HCT116 (cell line): ENCODE data around the gene EVC. TPM values are rescaled to one million over a fixed set of nuclear protein-coding genes. Genes with fewer than 3 reads are reported as not detected.

Experiments
- ATAC-seq: fragments of 200-7000 bp; cut with Tn5 transposase; 2 replicates; pipeline ENCODE4 v1.9.1; 2020; ENCODE audit warnings: mild to moderate bottlenecking, moderate library complexity
- BruUV-seq: library from RNA; stranded (reverse); fragments of 400-500 nt; replicated peaks from 2 replicates; lab custom pipeline; 2021; lab: Mats Ljungman, UMichigan
- CTCF ChIA-PET: fragments of 300-600 bp; sonication (Branson Sonifier 250); formaldehyde crosslinking; loops from one replicate; lab custom pipeline; 2021; ENCODE audit warnings: antibody characterized with exemption; lab: Charles Lee
- POLR2A ChIA-PET: fragments of 300-600, 350-600 bp; sonication (Branson Sonifier 250); formaldehyde crosslinking; loops from one replicate; lab custom pipeline; 2021; ENCODE audit warnings: antibody characterized with exemption; lab: Charles Lee
- RAD21 ChIA-PET, 2 experiments: fragments of 300-600 bp; sonication (Branson Sonifier 250); formaldehyde crosslinking; loops; one replicate each; lab custom pipeline; 2023; ENCODE audit warnings: low total read pairs in 2 of 2; ENCODE audit not compliant: uncharacterized antibody in 2 of 2, unreplicated experiment in 2 of 2, low non-redundant PET in 1 of 2; lab: Charles Lee
- DNase-seq: peaks from one replicate; pipeline ENCODE4 v3.0.0-alpha.2; 2010; ENCODE audit warnings: low read depth, low spot score
- H2AFZ ChIP-seq: fragments of 200-600 bp; shearing (Covaris generic), sonication (generic); 2 replicates; pipeline ENCODE4 v1.6.1; 2017; ENCODE audit warnings: low read depth, mixed run types, mixed read lengths, antibody characterized with exemption, low read length; ENCODE audit not compliant: poor library complexity, severe bottlenecking
- H3K27ac ChIP-seq: 2 replicates; pipeline ENCODE4 v1.5.1; 2012; ENCODE audit warnings: low read depth, low read length
- H3K27me3 ChIP-seq: fragments of 200-600 bp; sonication (generic); 2 replicates; pipeline ENCODE4 v1.6.1; 2016; ENCODE audit warnings: mixed run types, low read length, mixed read lengths; ENCODE audit not compliant: insufficient read depth
- H3K36me3 ChIP-seq, 2 experiments: fragments of 200-500 bp in 1 of 2; fragments of 200-600 bp in 1 of 2; sonication (Bioruptor generic) in 1 of 2; sonication (generic) in 1 of 2; 2 replicates each; pipeline versions ENCODE4 v1.5.1 to v1.6.1; 2014 to 2016; ENCODE audit warnings: low read length in 2 of 2, inconsistent platforms in 1 of 2, mixed read lengths in 1 of 2, mixed run types in 1 of 2; ENCODE audit not compliant: insufficient read depth in 2 of 2, control insufficient read depth in 1 of 2
- H3K4me1 ChIP-seq, 2 experiments: fragments of 200-600 bp in 1 of 2; sonication (generic) in 1 of 2; 2 replicates each; pipeline versions ENCODE4 v1.5.1 to v1.6.1; 2012 to 2017; ENCODE audit warnings: low read length in 2 of 2, inconsistent platforms in 1 of 2, mild to moderate bottlenecking in 1 of 2, mixed read lengths in 1 of 2, mixed run types in 1 of 2, moderate library complexity in 1 of 2; ENCODE audit not compliant: insufficient read depth in 2 of 2, control insufficient read depth in 1 of 2
- H3K4me2 ChIP-seq: fragments of 200-600 bp; sonication (generic); 2 replicates; pipeline ENCODE4 v1.6.1; 2017; ENCODE audit warnings: mixed run types, low read length, mixed read lengths
- H3K4me3 ChIP-seq, 2 experiments: fragments of 200-600 bp in 1 of 2; sonication (generic) in 1 of 2; replicated peaks in 1 of 2; 2 replicates each; pipeline ENCODE4 v1.5.1; 2011 to 2016; ENCODE audit warnings: low read length in 2 of 2, control low read depth in 1 of 2, low read depth in 1 of 2, mild to moderate bottlenecking in 1 of 2, mixed read lengths in 1 of 2, mixed run types in 1 of 2
- H3K79me2 ChIP-seq: fragments of 200-600 bp; sonication (generic); 2 replicates; pipeline ENCODE4 v1.6.1; 2017; ENCODE audit warnings: mild to moderate bottlenecking, mixed run types, low read length, moderate library complexity, mixed read lengths; ENCODE audit not compliant: insufficient read depth
- H3K9ac ChIP-seq: fragments of 200-600 bp; sonication (generic); 2 replicates; pipeline ENCODE4 v1.6.1; 2016; ENCODE audit warnings: low read length, mixed read lengths
- H3K9me2 ChIP-seq: fragments of 200-600 bp; sonication (generic), shearing (Covaris generic); 2 replicates; pipeline ENCODE4 v1.6.1; 2017; ENCODE audit warnings: mixed run types, mild to moderate bottlenecking, moderate library complexity; ENCODE audit not compliant: insufficient read depth
- H3K9me3 ChIP-seq, 2 experiments: fragments of 200-500 bp in 1 of 2; fragments of 200-600 bp in 1 of 2; sonication (Bioruptor generic) in 1 of 2; sonication (generic) in 1 of 2; 2 replicates each; pipeline ENCODE4 v1.6.1; 2014 to 2017; ENCODE audit warnings: low read length in 2 of 2, mixed read lengths in 2 of 2, inconsistent platforms in 1 of 2, low read depth in 1 of 2, mild to moderate bottlenecking in 1 of 2, mixed run types in 1 of 2, moderate library complexity in 1 of 2; ENCODE audit not compliant: control insufficient read depth in 1 of 2, insufficient read depth in 1 of 2
- H4K20me1 ChIP-seq: fragments of 200-600 bp; sonication (generic), shearing (Covaris generic); 2 replicates; pipeline ENCODE4 v1.6.1; 2017; ENCODE audit warnings: mixed run types, mild to moderate bottlenecking, moderate library complexity; ENCODE audit not compliant: insufficient read depth
- FOSL1 ChIP-seq: IDR thresholded peaks from 2 replicates; pipeline ENCODE4 v1.6.1; 2012; ENCODE audit warnings: low read depth
- JUND ChIP-seq: IDR thresholded peaks from 2 replicates; pipeline ENCODE4 v1.6.1; 2012
- POLR2A ChIP-seq: IDR thresholded peaks from 2 replicates; pipeline ENCODE4 v1.7.0; 2011; ENCODE audit warnings: borderline replicate concordance; ENCODE audit not compliant: insufficient read depth, insufficient read length; ENCODE audit errors: extremely low read depth
- POLR2AphosphoS5 ChIP-seq: IDR thresholded peaks from 2 replicates; pipeline ENCODE4 v1.6.1; 2011; ENCODE audit warnings: mild to moderate bottlenecking, low read depth, low read length, moderate library complexity
- SIN3A ChIP-seq: IDR thresholded peaks from 2 replicates; pipeline ENCODE4 v1.6.1; 2012; ENCODE audit warnings: low read depth
- SP1 ChIP-seq: IDR thresholded peaks from 2 replicates; pipeline ENCODE4 v1.6.1; 2012; ENCODE audit warnings: low read depth
- ZFX ChIP-seq: fragments of 450-650 bp; IDR thresholded peaks from 2 replicates; pipeline ENCODE4 v1.6.1; 2017
- intact Hi-C: fragments of 100-400 bp; cut with micrococcal nuclease; formaldehyde crosslinking; loops from 2 replicates; pipeline ENCODE4 v1.10.0; 2022
- total RNA-seq: library from RNA; stranded (reverse); gene quantifications from one replicate; pipeline ENCODE4 v1.2.1, GENCODE V29; 2021; ENCODE audit not compliant: unreplicated experiment
- TF ChIP-seq, protein P1 (sequence below), 3 experiments: fragments of 200-600 bp in 1 of 3; sonication (generic) in 1 of 3; IDR thresholded peaks in 2 of 3; conservative IDR thresholded peaks in 1 of 3; 2 replicates each; pipeline ENCODE4 v1.5.1; 2012 to 2017; ENCODE audit warnings: low read depth in 2 of 3, low read length in 2 of 3, antibody characterized with exemption in 1 of 3, borderline replicate concordance in 1 of 3, control low read depth in 1 of 3, mild to moderate bottlenecking in 1 of 3, mixed read lengths in 1 of 3, mixed run types in 1 of 3, moderate library complexity in 1 of 3; ENCODE audit not compliant: insufficient read depth in 1 of 3
- TF ChIP-seq, protein P2 (sequence below): IDR thresholded peaks from 2 replicates; pipeline ENCODE4 v1.6.1; 2011; ENCODE audit warnings: mild to moderate bottlenecking, low read length, moderate library complexity; ENCODE audit not compliant: insufficient replicate concordance; ENCODE audit errors: extremely low read depth
- TF ChIP-seq, protein P3 (sequence below): IDR thresholded peaks from 2 replicates; pipeline ENCODE4 v1.6.1; 2012; ENCODE audit warnings: low read depth

Gene EVC
- total RNA-seq, 1 experiment from 2014 or later: 0.15 TPM

DNA sequence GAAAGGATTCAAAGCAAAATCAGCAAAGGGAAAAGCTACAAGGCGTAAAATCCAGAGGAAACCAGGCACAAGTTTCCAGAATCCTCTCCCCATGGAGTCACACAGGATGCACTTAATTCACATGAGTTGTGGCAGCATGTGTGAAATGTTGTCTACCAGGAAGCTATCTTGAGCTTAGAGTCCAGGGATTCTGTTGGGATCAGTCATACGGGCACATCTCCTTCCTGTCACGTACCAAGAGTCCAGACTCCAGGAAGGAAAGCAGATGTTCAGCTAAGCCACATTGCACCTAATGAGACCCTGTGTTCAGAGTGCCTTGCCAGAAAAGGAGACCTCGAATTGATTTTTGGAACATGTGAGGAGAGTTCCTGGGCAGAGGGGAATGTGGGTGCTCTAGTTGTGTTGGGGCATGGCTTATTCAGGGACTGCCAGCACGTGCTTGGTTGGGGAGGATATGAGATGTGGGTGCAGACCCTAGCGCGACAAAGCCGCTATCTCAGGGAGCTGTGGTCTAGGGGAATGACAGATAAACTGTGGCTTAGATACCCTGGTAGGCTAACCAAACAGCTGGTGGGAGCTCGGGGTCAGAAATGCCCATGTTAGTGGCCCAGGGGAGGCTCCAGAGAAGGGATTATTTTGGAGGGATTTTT, 70.0 kb downstream of the EVC start (continued):
- TF ChIP-seq POLR2AphosphoS5 (no peak), FOSL1 (no peak), JUND (no peak), SIN3A (no peak), SP1 (no peak)
- TF ChIP-seq, protein P1, sequence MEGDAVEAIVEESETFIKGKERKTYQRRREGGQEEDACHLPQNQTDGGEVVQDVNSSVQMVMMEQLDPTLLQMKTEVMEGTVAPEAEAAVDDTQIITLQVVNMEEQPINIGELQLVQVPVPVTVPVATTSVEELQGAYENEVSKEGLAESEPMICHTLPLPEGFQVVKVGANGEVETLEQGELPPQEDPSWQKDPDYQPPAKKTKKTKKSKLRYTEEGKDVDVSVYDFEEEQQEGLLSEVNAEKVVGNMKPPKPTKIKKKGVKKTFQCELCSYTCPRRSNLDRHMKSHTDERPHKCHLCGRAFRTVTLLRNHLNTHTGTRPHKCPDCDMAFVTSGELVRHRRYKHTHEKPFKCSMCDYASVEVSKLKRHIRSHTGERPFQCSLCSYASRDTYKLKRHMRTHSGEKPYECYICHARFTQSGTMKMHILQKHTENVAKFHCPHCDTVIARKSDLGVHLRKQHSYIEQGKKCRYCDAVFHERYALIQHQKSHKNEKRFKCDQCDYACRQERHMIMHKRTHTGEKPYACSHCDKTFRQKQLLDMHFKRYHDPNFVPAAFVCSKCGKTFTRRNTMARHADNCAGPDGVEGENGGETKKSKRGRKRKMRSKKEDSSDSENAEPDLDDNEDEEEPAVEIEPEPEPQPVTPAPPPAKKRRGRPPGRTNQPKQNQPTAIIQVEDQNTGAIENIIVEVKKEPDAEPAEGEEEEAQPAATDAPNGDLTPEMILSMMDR (IDR thresholded peaks at IDR 0.05 in 2 of 3, conservative IDR thresholded peaks at IDR 0.05 in 1 of 3; ENCODE audit: borderline replicate concordance in 1 of 3, insufficient read depth in 1 of 3, low read depth in 2 of 3, low read length in 2 of 3): no peak
- TF ChIP-seq, protein P2, sequence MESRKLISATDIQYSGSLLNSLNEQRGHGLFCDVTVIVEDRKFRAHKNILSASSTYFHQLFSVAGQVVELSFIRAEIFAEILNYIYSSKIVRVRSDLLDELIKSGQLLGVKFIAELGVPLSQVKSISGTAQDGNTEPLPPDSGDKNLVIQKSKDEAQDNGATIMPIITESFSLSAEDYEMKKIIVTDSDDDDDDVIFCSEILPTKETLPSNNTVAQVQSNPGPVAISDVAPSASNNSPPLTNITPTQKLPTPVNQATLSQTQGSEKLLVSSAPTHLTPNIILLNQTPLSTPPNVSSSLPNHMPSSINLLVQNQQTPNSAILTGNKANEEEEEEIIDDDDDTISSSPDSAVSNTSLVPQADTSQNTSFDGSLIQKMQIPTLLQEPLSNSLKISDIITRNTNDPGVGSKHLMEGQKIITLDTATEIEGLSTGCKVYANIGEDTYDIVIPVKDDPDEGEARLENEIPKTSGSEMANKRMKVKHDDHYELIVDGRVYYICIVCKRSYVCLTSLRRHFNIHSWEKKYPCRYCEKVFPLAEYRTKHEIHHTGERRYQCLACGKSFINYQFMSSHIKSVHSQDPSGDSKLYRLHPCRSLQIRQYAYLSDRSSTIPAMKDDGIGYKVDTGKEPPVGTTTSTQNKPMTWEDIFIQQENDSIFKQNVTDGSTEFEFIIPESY: no peak

DNA sequence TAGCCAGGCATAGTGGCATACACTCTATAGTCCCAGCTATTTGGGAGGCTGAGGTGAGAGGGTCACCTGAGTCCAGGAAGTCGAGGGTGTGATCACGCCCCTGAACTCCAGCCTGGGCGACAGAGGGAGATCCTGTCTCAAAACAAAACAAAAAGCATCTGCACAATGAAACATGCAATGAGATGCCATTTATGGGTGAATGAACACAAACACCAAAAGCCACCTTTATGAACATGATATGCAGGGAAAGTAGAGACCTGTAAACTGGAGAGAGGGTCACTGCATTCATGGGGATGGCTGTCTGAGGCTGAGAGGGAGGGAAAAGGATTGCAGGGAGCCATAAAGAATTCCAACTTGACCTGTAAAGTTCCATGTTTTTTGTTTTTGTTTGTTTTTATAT, 70.7 kb downstream of the EVC start:
- RAD21 ChIA-PET: no interaction called here
- CTCF ChIA-PET: interaction anchor here (0.6 to 1.1 kb wide), 2 partner anchors 40 to 372 kb away, joined by 3 read pairs; no protein-coding TSS in a partner anchor
- H3K79me2 ChIP-seq: no peaks in the 10 kb centered on the region
- POLR2A ChIA-PET: interaction anchor here (0.6 kb wide), 1 partner anchor 479 kb away, joined by 3 read pairs; no protein-coding TSS in a partner anchor
- ATAC-seq: no peak
- no peak overlapping the region for H3K9ac ChIP-seq
- no peak overlapping the region for H3K27ac ChIP-seq
- no peaks in the 10 kb centered on the region for H3K36me3 ChIP-seq
- no peaks in the 10 kb centered on the region for H3K4me1 ChIP-seq
- H3K9me2 ChIP-seq: no peaks in the 10 kb centered on the region
- no peak overlapping the region for H2AFZ ChIP-seq
- no TSS peak for BruUV-seq
- H3K4me2 ChIP-seq: no peak overlapping the region
- no peaks in the 10 kb centered on the region for H3K9me3 ChIP-seq
- intact Hi-C loops: no loop called here
- no peaks in the 10 kb centered on the region for H3K27me3 ChIP-seq
- DNase-seq: no peak
- H4K20me1 ChIP-seq: no peaks in the 10 kb centered on the region
- H3K4me3 ChIP-seq: no peak overlapping the region
- TF ChIP-seq FOSL1 (no peak), ZFX (no peak), POLR2A (no peak)
- TF ChIP-seq, protein P2: no peak
- TF ChIP-seq, protein P1 (IDR thresholded peaks at IDR 0.05 in 2 of 3, conservative IDR thresholded peaks at IDR 0.05 in 1 of 3; ENCODE audit: borderline replicate concordance in 1 of 3, insufficient read depth in 1 of 3, low read depth in 2 of 3, low read length in 2 of 3): no peak
- TF ChIP-seq, protein P3, sequence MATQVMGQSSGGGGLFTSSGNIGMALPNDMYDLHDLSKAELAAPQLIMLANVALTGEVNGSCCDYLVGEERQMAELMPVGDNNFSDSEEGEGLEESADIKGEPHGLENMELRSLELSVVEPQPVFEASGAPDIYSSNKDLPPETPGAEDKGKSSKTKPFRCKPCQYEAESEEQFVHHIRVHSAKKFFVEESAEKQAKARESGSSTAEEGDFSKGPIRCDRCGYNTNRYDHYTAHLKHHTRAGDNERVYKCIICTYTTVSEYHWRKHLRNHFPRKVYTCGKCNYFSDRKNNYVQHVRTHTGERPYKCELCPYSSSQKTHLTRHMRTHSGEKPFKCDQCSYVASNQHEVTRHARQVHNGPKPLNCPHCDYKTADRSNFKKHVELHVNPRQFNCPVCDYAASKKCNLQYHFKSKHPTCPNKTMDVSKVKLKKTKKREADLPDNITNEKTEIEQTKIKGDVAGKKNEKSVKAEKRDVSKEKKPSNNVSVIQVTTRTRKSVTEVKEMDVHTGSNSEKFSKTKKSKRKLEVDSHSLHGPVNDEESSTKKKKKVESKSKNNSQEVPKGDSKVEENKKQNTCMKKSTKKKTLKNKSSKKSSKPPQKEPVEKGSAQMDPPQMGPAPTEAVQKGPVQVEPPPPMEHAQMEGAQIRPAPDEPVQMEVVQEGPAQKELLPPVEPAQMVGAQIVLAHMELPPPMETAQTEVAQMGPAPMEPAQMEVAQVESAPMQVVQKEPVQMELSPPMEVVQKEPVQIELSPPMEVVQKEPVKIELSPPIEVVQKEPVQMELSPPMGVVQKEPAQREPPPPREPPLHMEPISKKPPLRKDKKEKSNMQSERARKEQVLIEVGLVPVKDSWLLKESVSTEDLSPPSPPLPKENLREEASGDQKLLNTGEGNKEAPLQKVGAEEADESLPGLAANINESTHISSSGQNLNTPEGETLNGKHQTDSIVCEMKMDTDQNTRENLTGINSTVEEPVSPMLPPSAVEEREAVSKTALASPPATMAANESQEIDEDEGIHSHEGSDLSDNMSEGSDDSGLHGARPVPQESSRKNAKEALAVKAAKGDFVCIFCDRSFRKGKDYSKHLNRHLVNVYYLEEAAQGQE: no peak
